Osteoblast (primary cell): ENCODE results near the gene PSAPL1. TPM values are rescaled to one million over a fixed set of nuclear protein-coding genes. Genes with fewer than 3 reads are reported as not detected.

Experiments
- DNase-seq: peaks from one replicate; pipeline ENCODE4 v3.0.0; 2011; ENCODE audit warnings: low spot score, mixed read lengths; ENCODE audit not compliant: insufficient read length; ENCODE audit errors: missing footprints
- H2AFZ ChIP-seq: 2 replicates; pipeline ENCODE4 v1.6.0; 2011; ENCODE audit warnings: mild to moderate bottlenecking, low read length
- H3K27ac ChIP-seq: 2 replicates; pipeline ENCODE4 v1.5.1; 2011; ENCODE audit warnings: mild to moderate bottlenecking, low read depth, low read length, moderate library complexity
- H3K27me3 ChIP-seq: 2 replicates; pipeline ENCODE4 v1.6.0; 2012; ENCODE audit warnings: mild to moderate bottlenecking, control low read depth, inconsistent platforms, low read length, moderate library complexity; ENCODE audit not compliant: insufficient read depth
- H3K36me3 ChIP-seq: 2 replicates; pipeline ENCODE4 v1.5.1; 2011; ENCODE audit warnings: mild to moderate bottlenecking, low read length, control low read depth, moderate library complexity; ENCODE audit not compliant: insufficient read depth
- H3K4me1 ChIP-seq: 2 replicates; pipeline ENCODE4 v1.5.1; 2011; ENCODE audit warnings: mild to moderate bottlenecking, low read length, control low read depth, moderate library complexity; ENCODE audit not compliant: insufficient read depth
- H3K4me2 ChIP-seq: 2 replicates; pipeline ENCODE4 v1.6.0; 2011; ENCODE audit warnings: mild to moderate bottlenecking, low read length; ENCODE audit not compliant: insufficient read depth
- H3K4me3 ChIP-seq: fragments of 200-600 bp; sonication (generic); 3 replicates; pipeline ENCODE4 v1.5.1; 2012; ENCODE audit warnings: mild to moderate bottlenecking, low read length, inconsistent platforms; ENCODE audit not compliant: insufficient read depth
- H3K79me2 ChIP-seq: 2 replicates; pipeline ENCODE4 v1.6.0; 2012; ENCODE audit warnings: mild to moderate bottlenecking, low read length, control low read depth, inconsistent platforms; ENCODE audit not compliant: insufficient read depth
- H3K9me3 ChIP-seq: 2 replicates; pipeline ENCODE4 v1.5.1; 2011; ENCODE audit warnings: low read depth, low read length, control low read depth
- H4K20me1 ChIP-seq: 2 replicates; pipeline ENCODE4 v1.6.0; 2012; ENCODE audit warnings: mild to moderate bottlenecking, low read length, control low read depth; ENCODE audit not compliant: insufficient read depth
- CTCF ChIP-seq: IDR thresholded peaks from 2 replicates; pipeline ENCODE4 v1.5.1; 2011; ENCODE audit warnings: mild to moderate bottlenecking, low read depth, low read length, moderate library complexity; ENCODE audit errors: extremely low read depth
- total RNA-seq: library from RNA; depleted of rRNA; stranded (reverse); fragments of >200 nt; gene quantifications from 2 replicates; pipeline ENCODE4 v1.2.3, GENCODE V29; 2012

PSAPL1 gene
- total RNA-seq, 1 donor, result not detected

DNA sequence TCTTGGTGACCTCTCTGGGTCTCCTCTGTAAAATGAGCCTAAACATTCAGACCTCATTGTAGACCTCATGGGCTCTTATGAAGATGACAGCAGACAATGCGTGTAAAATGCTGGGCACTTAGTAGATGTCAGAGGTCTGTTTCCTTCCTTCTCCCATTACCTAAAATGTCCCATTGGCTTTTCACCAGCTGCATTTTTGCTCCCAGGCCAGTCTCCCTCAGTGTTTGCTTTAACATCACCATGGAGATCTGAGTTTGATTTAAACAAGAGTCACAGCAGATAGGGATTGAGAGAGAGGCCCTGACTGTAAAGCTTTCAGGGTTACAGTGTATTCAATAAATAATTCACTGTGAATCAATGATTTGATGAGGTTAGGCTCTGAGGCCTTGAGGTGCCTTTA lies 24.3 kb downstream of the PSAPL1 start:
- H3K4me2 ChIP-seq, result no peak overlapping the region
- no peak for DNase-seq
- no peak overlapping the region for H2AFZ ChIP-seq
- peaks cover 16% of the 10 kb centered on the region for H3K27me3 ChIP-seq
- H4K20me1 ChIP-seq, result no peaks in the 10 kb centered on the region
- no peaks in the 10 kb centered on the region for H3K79me2 ChIP-seq
- H3K4me3 ChIP-seq, result no peak overlapping the region
- no peaks in the 10 kb centered on the region for H3K9me3 ChIP-seq
- TF ChIP-seq CTCF, result no peak
- H3K27ac ChIP-seq, result no peak overlapping the region
- H3K4me1 ChIP-seq, result no peaks in the 10 kb centered on the region
- no peaks in the 10 kb centered on the region for H3K36me3 ChIP-seq

GRCh38 chr4:7408166-7408565 lies 26.6 kb downstream of the PSAPL1 start:
- DNase-seq, result no peak
- Histone ChIP-seq H3K4me1 (no peaks in the 10 kb centered on the region), H3K36me3 (no peaks in the 10 kb centered on the region), H3K4me2 (no peak overlapping the region), H3K27ac (no peak overlapping the region), H3K79me2 (no peaks in the 10 kb centered on the region), H2AFZ (no peak overlapping the region), H3K9me3 (no peaks in the 10 kb centered on the region), H3K4me3 (no peak overlapping the region), H4K20me1 (no peaks in the 10 kb centered on the region), H3K27me3 (peaks cover 12% of the 10 kb centered on the region)
- no peak for TF ChIP-seq CTCF

- no peak overlapping the region for H3K4me3 ChIP-seq
- no peak overlapping the region for H2AFZ ChIP-seq
- no peaks in the 10 kb centered on the region for H3K79me2 ChIP-seq
- no peaks in the 10 kb centered on the region for H3K4me1 ChIP-seq
- no peaks in the 10 kb centered on the region for H4K20me1 ChIP-seq
- H3K27me3 ChIP-seq, result peaks cover 26% of the 10 kb centered on the region
- H3K4me2 ChIP-seq, result no peak overlapping the region
- no peaks in the 10 kb centered on the region for H3K9me3 ChIP-seq
- H3K36me3 ChIP-seq, result no peaks in the 10 kb centered on the region
- no peak for TF ChIP-seq CTCF
- DNase-seq, result no peak
- no peak overlapping the region for H3K27ac ChIP-seq
Measured at GRCh38 chr4:7403001-7403400, 31.7 kb downstream of the PSAPL1 start.

DNA sequence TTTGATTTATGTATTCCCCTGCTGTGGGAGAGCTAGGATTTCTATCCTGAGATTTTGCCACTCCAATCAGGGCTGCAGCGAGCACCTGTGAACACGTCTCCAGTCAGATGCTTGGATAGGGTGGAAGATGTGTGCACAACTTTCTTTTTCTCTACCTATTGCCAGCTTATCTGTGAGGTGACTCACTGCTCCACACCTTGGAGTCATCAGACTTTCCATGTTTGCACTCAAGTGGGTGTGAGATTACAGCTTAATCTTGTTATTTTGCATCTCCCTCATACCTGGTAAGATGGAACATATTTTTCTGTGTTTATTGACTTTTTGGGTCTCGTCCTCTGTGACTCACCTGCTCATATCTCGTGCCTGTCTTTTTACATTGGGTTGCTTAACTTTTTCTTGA lies 32.2 kb downstream of the PSAPL1 start:
- no peaks in the 10 kb centered on the region for H3K36me3 ChIP-seq
- H3K27ac ChIP-seq, result no peak overlapping the region
- H3K4me2 ChIP-seq, result no peak overlapping the region
- peaks cover 30% of the 10 kb centered on the region for H3K27me3 ChIP-seq
- no peak for DNase-seq
- no peaks in the 10 kb centered on the region for H4K20me1 ChIP-seq
- TF ChIP-seq CTCF, result no peak
- no peak overlapping the region for H3K4me3 ChIP-seq
- no peaks in the 10 kb centered on the region for H3K9me3 ChIP-seq
- H2AFZ ChIP-seq, result no peak overlapping the region
- H3K4me1 ChIP-seq, result no peaks in the 10 kb centered on the region
- no peaks in the 10 kb centered on the region for H3K79me2 ChIP-seq
